ENCODE measurements around the gene PPP1CC.

- TF ChIP-seq CTCF (IDR thresholded peaks at IDR 0.05) (no peak), POLR2A (IDR thresholded peaks at IDR 0.05) (no peak)
Observed at GRCh38 chr12:110737532-110737931, 5.2 kb downstream of the PPP1CC start.
